Left ventricle myocardium inferior (tissue), 1 donor: Measurements from ENCODE around the gene LY6G6F. TPM values are rescaled to one million over a fixed set of nuclear protein-coding genes. Genes with fewer than 3 reads are reported as not detected.

ENCODE experiments used
- DNase-seq: peaks from one replicate; pipeline ENCODE4 v3.0.0-alpha.2; 2020
- H3K27ac ChIP-seq: fragments of 200-600 bp; replicated peaks from 2 replicates; pipeline ENCODE4 v1.8.0; 2021
- H3K27me3 ChIP-seq: fragments of 200-600 bp; 2 replicates; pipeline ENCODE4 v1.8.0; 2021; ENCODE audit warnings: low read depth
- H3K36me3 ChIP-seq: fragments of 200-600 bp; 2 replicates; pipeline ENCODE4 v1.8.0; 2021
- H3K4me1 ChIP-seq: fragments of 200-600 bp; 2 replicates; pipeline ENCODE4 v1.8.0; 2021
- H3K4me3 ChIP-seq: fragments of 200-600 bp; 2 replicates; pipeline ENCODE4 v1.8.0; 2021; ENCODE audit warnings: mild to moderate bottlenecking, moderate library complexity
- H3K9me3 ChIP-seq: fragments of 200-600 bp; replicated peaks from 2 replicates; pipeline ENCODE4 v1.8.0; 2021
- intact Hi-C: fragments of 100-400 bp; cut with micrococcal nuclease; formaldehyde crosslinking; loops from one replicate; pipeline ENCODE4 v1.11.0; 2022
- long read RNA-seq: library from polyadenylated mRNA; unstranded; transcript quantifications from one replicate; pipeline ENCODE4 v2.0.0, GENCODE V29; 2021
- total RNA-seq: library from RNA; stranded (reverse); fragmentation: NEBNext Ultra II Directional; extraction: Animal tissue kit (Norgen Biotek cat#: 25700); gene quantifications from one replicate; pipeline ENCODE4 v1.2.1, GENCODE V29; 2021
- TF ChIP-seq, protein P1 (sequence below): fragments of 200-600 bp; IDR thresholded peaks from 2 replicates; pipeline ENCODE4 v1.8.0; 2021; ENCODE audit warnings: antibody characterized with exemption, mild to moderate bottlenecking, borderline replicate concordance
- donor health status: DM: no; HTN: yes; CAD: no; lungs with severe emphysema.

The LY6G6F gene, protein sequence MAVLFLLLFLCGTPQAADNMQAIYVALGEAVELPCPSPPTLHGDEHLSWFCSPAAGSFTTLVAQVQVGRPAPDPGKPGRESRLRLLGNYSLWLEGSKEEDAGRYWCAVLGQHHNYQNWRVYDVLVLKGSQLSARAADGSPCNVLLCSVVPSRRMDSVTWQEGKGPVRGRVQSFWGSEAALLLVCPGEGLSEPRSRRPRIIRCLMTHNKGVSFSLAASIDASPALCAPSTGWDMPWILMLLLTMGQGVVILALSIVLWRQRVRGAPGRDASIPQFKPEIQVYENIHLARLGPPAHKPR
- total RNA-seq, result not detected
- long read RNA-seq, result 0 reads

DNA sequence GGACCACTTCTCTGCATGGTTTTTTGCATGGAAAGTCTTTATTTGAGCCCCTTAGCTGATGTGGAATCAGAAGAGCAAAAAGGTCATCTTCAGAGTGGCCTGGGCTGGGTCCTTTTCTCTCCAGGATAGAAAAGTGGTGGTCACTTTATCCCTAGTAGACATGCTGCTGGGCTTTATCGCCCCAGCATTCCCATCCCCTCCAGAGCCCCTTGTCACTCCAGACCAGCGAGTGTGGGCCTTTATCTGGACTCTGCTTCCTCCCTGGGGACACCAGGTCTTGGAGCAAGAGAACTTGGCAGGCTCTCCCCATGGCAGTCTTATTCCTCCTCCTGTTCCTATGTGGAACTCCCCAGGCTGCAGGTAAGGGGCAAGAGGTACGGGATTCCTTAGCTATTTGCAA, at the start of gene LY6G6F:
LY6G6F (plus strand) TSS at position 268 of the 400 bp plus-strand sequence; CDS start at position 309, 41 bp downstream.
- no peak within 1 kb of the TSS for H3K4me3 ChIP-seq
- TF ChIP-seq, protein P1, sequence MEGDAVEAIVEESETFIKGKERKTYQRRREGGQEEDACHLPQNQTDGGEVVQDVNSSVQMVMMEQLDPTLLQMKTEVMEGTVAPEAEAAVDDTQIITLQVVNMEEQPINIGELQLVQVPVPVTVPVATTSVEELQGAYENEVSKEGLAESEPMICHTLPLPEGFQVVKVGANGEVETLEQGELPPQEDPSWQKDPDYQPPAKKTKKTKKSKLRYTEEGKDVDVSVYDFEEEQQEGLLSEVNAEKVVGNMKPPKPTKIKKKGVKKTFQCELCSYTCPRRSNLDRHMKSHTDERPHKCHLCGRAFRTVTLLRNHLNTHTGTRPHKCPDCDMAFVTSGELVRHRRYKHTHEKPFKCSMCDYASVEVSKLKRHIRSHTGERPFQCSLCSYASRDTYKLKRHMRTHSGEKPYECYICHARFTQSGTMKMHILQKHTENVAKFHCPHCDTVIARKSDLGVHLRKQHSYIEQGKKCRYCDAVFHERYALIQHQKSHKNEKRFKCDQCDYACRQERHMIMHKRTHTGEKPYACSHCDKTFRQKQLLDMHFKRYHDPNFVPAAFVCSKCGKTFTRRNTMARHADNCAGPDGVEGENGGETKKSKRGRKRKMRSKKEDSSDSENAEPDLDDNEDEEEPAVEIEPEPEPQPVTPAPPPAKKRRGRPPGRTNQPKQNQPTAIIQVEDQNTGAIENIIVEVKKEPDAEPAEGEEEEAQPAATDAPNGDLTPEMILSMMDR, result no peak
- peaks cover 9% of the 10 kb centered on the region for H3K27me3 ChIP-seq
- intact Hi-C loops, result no loop called here
- DNase-seq, result no peak
- H3K27ac ChIP-seq, result no peak within 1 kb of the TSS
- no peaks in the 10 kb centered on the region for H3K36me3 ChIP-seq
- H3K4me1 ChIP-seq, result peaks cover 21% of the 10 kb centered on the region
- no peaks in the 10 kb centered on the region for H3K9me3 ChIP-seq

DNA sequence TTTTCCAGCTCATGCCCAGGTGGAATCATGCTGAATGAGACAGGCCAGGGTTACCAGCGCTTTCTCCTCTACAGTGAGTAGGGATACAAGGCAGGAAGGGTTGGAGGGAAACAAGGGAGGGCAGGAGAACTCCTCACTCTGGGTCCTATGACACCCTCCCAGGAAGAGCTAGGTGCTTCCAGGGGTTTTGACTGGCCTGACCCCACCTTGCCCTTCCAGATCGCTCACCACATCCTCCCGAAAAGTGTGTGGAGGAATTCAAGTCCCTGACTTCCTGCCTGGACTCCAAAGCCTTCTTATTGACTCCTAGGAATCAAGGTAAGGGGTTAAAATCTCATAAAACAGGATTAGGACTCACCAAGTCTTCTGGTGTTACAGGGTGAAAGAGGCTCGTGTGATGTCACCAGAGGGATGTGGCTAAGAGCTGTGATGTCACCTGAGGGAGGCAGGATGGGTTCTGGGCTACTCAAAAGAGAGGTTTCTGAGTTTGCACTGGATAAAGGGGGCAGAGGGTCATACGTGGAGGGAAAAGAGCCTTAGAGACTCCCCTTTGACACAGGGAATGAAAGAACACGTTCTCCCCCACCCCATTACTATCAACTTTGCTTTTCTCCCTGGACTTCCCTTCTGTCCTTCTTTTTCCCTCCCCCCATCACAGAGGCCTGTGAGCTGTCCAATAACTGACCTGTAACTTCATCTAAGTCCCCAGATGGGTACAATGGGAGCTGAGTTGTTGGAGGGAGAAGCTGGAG, 49.1 kb upstream of the LY6G6F start:
- Histone ChIP-seq H3K36me3 (peaks cover 34% of the 10 kb centered on the region), H3K27me3 (no peaks in the 10 kb centered on the region), H3K4me3 (no peak overlapping the region), H3K9me3 (no peaks in the 10 kb centered on the region), H3K27ac (no peak overlapping the region), H3K4me1 (peaks cover 64% of the 10 kb centered on the region)
- intact Hi-C loops, result no loop called here
- DNase-seq, result no peak
- TF ChIP-seq, protein P1, result no peak

DNA sequence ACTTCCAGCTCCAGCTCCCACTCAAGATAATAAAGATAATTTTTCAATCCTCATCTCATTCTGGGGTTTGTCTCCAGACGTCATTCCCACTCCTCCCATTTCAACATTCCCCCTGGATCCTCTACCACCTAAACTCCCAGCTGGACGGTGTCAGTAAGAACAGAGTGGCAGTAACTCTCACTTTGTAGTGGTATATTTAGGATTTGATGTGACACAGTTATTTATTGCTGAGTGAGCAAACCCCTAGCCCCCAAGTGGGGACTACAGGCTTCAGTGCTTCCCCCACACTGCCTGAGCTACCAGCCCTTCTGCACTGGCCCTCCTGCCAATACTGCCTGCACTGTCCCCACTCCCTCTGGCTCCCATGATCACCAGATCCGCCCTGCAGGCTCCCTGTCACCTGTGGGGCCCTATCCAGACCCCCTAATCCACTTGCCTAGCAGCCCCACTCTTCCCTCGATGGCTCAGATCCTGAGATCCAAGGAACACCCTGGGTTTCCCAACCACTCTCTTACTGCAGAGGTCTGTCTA, 48.4 kb upstream of the LY6G6F start:
- H3K9me3 ChIP-seq, result no peaks in the 10 kb centered on the region
- H3K4me3 ChIP-seq, result peak overlapping the region; percentile 90
- TF ChIP-seq, protein P1, result no peak
- H3K27me3 ChIP-seq, result no peaks in the 10 kb centered on the region
- DNase-seq, result no peak
- H3K4me1 ChIP-seq, result peaks cover 67% of the 10 kb centered on the region
- intact Hi-C loops, result no loop called here
- peak overlapping the region; percentile 4 for H3K27ac ChIP-seq
- H3K36me3 ChIP-seq, result peaks cover 37% of the 10 kb centered on the region

DNA sequence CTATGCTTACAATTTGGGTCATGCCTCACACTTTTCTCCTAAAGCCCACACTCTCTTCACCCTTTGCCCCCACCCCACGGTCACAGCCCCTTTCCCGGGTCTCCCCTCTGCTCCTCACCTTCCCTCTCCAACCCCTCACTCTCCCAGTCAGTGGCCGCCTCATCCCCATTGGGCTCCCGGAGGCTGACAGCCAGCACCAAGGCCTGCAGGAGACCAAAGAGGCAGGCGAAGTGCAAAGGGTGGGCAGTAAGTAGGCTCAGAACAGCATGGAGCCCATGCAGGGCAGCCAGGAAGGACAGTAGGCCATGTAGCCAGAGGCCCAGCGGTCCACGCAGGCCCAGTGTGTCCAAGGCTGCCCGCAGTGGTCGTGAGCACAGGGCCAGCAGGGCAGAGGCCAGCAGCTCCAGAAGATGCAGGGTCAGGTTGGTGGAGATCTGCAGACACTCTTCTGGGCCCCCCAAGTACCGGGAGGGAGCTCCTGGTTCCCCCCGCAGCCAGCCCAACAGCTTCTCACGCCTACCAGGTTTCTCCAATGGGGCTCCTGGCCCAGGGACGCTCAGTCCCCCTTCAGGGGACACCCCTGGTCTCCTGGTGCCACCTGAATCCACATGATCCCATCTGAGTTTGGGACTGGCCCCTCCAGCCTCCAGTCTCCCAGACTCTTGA, 47.5 kb upstream of the LY6G6F start:
- TF ChIP-seq, protein P1, result no peak
- intact Hi-C loops, result no loop called here
- H3K36me3 ChIP-seq, result peaks cover 37% of the 10 kb centered on the region
- H3K27ac ChIP-seq, result peak overlapping the region; percentile 95
- no peak for DNase-seq
- H3K4me1 ChIP-seq, result peaks cover 70% of the 10 kb centered on the region
- peak overlapping the region; percentile 90 for H3K4me3 ChIP-seq
- H3K9me3 ChIP-seq, result no peaks in the 10 kb centered on the region
- H3K27me3 ChIP-seq, result no peaks in the 10 kb centered on the region

DNA sequence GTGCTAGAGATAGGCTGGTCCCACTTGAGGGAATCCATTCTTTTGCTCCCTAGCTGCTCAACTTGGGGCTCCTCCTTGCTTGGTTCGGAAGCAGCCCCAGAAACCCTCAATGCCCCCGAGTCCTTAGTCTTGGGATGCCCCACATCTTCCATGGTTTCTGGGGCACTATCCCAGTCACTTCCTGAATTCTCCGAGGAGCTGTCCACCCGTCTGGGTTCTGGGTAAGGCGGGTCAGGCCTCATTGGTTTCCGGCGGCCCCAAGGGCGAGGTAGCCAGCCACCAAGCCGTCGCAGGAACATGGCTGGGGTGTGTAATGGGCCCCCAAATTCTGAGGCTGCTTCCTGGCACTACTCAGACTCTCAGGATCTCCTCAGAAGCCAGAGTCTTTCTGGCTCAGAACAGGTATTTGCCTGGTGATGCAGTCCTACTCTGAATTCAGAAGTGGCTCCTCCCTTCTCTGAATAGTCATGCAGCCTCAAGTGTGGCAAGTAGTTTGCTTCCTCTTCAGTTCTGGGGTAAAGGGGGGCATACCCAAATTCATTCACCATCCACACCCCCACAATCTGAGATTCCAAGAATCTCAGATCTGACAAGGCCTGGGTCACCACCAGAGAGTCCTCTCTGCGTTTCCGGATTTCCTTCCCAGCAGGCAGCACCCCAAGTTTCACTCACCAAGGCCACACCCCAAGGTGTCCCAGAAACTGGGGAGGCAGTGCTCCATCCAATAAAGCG, 46.9 kb upstream of the LY6G6F start:
- Histone ChIP-seq H3K4me1 (peaks cover 75% of the 10 kb centered on the region), H3K27ac (peak overlapping the region; percentile 95), H3K36me3 (peaks cover 37% of the 10 kb centered on the region), H3K4me3 (peak overlapping the region; percentile 90), H3K27me3 (no peaks in the 10 kb centered on the region), H3K9me3 (no peaks in the 10 kb centered on the region)
- TF ChIP-seq, protein P1, result no peak
- intact Hi-C loops, result no loop called here
- no peak for DNase-seq
